GM21576 (cell line): ENCODE results near the gene TSPAN14.

Experiments used
- ATAC-seq: cut with Tn5 transposase; IDR thresholded peaks from one replicate; pipeline ENCODE4 v1.9.1; 2021; ENCODE audit warnings: mild to moderate bottlenecking, moderate library complexity; ENCODE audit not compliant: unreplicated experiment

The TSPAN14 gene

DNA sequence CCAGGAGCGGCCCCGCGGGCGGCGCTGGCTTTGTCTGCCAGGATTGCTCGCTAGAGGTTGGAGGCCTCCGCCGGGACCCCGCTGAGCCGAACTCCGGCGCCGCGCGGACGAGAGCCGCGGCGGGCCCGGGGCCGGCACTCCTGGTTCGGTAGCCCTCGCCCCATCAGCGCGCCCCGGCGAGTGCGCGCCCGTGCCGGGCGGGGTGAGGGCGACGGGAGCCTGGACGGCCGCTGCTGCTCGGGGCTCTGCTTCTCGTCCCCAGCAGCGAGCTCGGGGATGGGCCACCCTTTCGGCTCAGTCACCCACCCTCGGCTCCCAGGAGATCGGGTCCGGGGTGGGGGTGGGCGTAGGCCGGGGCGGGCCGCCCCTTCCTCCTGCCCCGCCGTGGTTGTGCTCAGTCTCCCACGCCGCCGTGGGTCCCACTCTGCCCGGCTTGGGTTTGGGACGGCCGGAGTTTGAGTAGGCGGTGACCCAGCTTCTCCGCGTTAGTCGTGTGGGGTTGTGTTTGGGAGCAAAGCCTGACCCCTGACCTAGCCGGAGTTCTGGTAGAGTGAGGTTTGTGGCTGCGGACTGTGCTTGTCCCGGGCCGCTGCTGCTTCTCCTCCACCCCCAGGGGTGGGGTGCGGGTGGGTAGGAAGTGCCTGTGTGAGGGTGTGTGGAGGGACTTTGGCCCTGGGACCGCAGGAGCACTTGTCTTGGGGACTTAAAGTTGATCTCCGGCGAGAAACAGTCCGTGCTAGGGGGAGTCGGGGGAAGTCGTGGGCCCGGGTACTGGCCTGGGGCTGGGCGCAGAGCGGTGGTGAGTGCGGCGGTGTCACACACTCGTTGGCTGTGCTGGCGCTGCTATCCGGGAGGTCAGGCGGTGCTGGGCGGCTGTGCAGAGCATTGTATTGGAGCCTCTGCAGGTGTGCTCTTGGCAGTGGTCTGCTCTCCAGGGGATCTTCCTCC is 677 bp downstream of the TSPAN14 start:
- peak; percentile 15 for ATAC-seq

DNA sequence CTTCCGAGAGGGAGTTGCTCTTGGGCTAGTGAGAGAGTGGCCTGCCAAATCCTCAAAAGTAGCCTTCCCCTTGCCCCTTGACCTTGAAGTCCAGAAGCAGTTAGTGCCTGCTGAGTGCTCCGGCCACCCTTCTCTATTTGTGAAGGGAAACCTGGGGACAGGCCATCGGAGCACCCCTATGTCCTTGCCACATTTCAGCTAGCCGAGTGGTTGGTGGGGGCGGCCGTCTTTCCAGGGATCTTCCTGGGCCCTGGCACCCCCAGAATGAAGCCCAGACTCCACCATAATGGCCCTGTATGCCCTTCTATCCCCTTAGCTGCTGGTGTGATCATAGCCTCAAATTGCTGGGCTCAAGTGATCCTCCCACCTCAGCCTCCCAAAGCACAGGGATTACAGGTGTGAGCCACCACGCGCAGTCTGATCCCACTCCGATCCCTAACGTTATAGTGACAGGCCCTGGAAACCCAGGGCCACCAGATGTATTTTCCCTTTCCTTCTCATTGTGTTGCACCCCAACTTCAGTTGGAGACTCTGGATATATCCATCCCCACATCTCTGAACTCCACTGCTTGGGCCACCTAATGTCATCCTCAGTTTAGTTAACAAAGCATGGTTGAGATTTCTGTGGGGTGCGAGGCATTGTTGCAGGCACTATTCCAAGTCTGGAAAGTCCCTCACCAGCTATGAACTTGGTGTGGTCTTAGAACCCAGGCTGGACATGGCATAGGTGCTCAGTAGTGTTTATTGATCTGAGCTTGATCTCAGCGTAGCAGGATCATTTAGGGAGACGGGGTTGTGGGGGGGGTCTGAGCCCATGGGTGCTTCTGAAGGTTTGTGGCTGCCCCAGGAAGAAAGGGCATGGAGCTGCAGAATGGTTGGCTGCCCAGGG is 1.6 kb downstream of the TSPAN14 start:
- no peak for ATAC-seq

DNA sequence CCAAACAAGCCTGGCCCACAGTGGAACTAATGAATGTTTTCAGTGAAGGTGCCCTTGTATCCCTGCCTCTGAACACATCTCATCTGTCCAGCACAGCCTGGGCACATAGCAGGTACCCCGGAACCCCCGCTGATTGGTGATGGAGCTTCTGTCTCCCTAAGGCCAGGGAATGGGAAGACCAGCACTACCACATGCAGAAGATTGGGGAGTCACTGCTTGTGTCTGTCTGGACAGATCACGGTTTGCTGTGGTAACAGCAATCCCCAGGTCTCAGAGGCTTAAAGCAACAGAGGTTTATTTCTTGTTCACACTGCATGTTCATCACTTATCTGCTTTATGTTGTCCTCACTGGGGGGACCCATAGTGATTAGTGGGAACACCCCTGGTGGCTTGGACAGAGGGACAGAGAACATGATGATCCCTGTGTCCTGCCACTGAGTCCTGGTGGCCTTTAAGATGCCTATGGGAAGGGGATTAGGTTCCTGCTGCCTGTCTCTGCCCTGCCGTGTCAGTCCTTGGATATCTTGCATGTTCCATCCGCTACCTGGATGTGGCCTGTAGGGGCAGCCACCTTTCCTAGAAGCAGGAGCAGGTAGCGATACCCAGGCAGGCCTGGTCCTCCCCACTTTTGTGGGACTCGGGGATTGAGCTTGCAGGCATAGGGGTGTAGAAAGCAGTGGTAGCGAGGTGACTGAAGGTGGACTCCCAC is 3.6 kb downstream of the TSPAN14 start:
- no peak for ATAC-seq

DNA sequence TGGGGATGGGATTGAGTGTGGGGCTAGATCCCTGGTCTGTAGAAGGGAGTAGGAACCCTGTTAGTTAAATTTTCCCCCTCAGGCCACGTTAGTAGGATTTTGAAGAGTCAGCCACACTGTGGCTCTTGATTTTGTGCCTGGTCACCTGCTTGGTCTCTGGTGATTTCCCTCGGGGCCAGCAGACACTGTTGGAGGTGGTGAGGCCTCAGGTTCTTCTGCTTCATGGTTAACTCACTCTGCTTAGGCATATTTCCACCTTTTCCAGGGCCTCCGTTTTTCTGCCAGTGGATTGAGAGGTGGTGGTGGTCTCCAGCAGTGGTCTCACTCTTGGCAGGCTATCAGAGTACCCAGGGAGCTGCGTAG is 4.1 kb downstream of the TSPAN14 start:
- ATAC-seq, result no peak

DNA sequence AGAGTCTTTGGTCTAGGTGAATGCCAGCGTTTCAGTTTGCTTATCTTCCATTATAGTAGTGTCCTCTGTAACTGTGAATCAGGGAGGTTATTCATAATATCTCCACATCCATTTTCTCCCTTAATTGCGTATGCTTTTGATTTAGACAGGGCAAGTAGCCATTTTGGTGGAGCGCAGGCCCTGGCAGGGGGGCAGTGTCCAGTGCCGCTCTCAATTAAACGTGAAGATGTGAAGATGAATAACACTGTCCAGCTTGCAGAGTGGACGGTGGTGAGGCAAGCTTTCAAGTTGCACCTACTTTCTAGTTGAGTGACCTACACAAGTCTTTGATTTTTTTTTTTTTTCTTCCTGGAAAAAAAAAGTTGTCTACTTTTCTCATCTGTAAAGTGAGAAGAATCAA is 4.5 kb downstream of the TSPAN14 start:
- ATAC-seq, result no peak

DNA sequence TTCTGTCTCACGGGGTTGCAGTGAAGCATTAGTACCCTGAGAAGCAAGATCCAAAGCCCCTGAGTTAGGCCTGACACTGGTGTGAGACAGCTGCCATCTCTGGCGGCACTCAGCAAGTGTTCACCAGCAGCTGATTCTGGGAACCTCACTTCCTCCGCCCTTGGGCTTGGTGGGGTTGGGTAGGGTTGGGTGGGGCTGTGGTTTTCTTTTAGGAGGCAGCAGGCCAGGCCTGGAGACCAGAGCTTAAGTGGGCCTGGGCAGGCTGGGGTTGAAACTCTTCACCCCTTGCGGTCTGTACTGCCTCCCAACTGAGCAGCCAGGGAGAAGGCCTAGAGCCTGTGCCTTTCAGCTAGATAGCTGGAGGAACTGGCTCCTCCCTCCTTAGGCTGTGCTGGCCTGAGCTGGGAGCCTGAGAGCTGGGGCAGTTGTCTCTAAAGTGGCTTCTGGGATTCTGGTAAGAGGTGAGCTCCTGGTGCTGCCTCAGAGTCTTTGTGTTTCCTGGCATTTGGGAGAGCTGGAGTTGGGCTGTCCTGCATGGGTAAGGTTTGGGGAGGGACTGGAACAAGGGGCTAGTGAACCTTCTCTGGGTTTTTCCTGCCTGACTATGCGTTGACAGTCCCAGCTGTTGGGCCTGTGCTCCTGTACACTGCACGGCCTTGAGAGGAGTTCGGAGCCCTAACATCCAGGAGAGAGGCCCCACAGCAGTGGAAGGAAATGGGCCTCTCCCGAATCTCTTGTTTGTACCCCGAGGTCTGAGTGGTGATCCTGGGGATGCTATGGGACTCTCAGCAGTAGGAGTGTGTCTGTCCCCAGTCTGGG is 5.1 kb downstream of the TSPAN14 start:
- ATAC-seq, result peak; percentile 49

DNA sequence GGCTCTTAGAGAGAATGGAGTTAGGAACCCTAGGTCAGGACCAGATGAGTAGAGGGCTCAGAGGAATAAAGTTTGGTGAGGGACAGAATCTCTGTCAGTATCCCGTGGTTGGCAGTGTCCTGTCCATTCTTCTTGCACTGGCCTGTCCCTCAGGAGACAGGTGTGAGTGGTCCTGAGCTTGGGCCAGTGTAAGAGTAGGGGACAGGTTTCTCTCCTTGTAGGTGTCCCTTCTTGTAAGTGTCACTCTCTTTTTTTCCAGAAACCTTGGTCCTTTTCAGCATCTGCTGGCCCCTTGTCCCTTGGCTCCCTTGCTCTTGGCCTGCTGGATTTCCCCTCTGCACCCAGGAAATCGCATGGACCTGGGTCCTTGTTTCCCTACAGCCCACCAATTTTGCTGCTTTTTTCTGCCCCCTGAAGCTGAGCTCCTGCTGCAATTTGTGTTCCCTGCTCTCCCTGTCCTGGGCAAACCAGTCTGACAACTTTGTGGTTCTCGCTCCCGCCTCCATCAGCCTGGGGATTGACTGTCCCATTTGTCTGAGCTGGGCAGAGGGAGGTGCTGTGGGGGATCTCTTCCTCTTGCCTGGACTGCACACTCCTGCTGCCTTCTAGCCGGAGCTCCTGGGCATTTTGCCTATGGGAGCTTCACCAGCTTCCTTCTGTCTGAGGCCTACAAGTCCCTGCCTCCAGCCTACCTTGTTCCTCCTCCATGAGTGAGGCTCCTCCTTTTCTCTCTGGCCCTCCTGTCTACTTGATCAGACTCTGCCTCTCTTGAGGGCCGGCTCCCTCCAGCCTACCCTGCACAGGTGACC is 6.5 kb downstream of the TSPAN14 start:
- no peak for ATAC-seq

DNA sequence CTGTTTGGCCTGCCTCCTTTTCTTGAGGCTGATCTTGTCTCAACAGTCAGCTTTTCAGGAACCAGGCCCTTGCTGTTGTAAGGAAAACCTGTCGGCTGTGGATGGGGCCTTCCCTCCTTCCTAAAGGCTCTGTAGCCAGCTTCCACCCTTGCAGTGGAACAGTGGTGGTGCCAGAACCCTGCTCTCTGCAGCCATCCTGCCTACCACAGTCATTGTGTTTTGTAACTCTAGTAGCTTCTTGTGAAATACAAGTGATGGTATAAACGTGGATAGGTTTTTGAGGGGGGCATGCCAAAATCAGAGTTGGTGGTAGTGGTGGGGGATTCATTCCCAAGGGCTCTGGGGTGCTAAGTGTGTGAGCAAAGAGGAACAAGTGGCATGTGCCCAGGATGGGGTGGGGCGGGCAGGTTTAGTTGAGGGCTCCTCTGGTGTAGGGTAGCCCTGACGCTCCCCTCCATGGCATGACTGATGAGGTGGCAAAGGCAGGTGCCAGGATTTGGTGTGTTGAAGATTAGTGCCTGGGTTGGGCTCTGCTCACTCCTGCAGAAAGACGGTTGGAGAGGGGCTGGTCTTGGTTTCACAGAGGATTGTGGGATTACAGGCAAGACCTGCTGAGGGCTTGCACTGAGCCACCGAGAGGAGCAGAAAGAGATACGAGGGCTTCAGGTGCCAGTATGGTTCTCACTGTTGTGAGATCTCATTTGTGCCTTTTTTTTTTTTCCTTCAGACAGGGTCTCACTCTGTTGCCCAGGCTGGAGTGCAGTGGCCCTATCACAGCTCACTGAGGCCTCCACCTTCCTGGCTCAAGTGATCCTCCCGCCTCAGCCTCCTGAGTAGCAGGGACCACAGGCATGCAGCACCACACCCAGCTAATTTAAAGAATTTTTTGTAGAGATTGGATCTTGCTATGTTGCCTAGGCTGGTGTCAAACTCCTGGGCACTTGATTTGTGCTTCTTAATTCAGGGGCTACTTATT is 7.4 kb downstream of the TSPAN14 start:
- no peak for ATAC-seq

DNA sequence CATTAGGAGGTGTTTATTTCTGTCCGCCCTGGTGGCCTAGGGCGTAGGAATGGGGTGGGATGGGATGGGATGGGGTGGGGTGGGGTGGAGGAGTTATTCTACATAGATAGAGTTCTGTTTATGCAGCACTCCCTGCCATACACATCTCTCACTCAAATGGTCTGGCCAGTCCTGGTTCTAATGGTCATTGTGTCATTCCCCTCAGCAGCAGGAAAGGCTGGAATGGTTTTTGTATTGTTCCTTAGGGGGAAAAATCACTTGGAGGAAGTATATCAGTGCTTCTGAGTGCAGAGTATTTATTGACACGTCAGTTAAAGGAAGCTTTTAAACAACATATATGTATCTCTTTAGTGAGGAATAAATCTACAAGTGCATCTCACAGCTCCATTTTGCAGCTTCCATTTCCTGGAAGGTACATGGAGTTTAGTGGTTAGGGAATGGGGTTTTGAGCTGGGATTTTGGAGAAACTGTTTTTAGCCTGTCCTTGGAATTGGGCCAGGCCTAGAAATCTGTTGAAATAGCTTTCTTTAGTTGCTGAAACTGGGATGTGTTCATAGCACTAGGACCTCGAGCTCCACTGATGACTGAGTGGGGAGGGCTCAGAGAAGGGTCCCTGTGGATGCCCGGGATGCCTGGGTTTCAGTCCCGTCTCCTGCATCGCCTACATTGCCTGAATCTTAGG is 8.3 kb downstream of the TSPAN14 start:
- ATAC-seq, result no peak

DNA sequence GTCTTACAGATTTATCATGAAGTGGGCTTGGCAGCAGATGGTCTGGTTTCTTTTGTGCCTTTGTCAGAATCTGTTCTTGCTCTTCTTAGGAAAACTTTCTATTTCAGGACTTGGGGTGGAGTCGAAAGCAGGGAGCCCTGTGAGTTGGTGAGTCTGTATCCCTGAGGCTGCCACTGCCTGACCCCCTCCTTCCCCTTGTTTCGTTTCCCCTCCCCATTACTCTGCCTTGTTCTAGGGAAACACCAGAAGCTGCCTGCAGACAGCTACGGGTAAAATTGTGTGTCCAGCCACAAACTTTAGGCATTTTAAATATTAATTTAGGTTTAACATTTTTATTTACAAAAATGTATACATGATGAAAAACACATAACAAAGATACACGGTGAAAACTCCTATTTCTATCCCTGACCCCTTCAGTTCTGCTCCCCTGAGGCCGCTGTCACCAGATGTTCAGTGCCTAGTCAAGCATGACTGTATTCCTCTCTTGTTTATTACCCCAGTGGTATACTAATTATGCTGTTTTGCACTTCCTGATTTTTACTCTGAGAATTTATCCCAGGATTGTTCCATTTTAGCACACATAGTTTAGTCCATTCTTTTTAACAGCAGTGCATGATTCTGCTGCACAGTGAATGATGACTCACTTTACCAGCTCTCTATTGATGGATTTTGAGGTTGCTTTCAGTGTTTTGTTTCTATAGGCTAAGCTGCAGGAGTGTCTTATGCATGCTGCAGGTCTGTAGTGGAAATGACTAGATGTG is 9.1 kb downstream of the TSPAN14 start:
- peak; percentile 29 for ATAC-seq

DNA sequence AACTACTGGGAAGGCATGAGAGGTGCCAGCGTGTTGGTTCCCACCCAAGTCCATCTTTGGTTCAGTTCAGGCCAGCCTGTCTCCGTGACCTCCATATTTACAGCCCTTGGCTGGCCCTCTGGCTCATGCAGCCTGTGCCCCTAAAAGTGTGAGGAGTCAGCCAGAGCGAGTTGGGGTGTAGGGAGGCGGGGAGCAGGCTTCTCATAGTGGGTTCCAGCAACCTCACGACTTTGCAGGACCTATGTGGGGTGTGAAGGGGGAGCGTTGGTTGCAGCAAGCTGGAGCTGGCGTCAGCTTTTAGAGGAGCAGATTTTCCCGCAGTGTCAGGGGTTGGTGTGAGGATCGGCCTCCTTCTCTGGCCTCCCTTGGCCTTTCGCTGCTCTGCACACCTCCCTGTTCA is 9.8 kb downstream of the TSPAN14 start:
- no peak for ATAC-seq

DNA sequence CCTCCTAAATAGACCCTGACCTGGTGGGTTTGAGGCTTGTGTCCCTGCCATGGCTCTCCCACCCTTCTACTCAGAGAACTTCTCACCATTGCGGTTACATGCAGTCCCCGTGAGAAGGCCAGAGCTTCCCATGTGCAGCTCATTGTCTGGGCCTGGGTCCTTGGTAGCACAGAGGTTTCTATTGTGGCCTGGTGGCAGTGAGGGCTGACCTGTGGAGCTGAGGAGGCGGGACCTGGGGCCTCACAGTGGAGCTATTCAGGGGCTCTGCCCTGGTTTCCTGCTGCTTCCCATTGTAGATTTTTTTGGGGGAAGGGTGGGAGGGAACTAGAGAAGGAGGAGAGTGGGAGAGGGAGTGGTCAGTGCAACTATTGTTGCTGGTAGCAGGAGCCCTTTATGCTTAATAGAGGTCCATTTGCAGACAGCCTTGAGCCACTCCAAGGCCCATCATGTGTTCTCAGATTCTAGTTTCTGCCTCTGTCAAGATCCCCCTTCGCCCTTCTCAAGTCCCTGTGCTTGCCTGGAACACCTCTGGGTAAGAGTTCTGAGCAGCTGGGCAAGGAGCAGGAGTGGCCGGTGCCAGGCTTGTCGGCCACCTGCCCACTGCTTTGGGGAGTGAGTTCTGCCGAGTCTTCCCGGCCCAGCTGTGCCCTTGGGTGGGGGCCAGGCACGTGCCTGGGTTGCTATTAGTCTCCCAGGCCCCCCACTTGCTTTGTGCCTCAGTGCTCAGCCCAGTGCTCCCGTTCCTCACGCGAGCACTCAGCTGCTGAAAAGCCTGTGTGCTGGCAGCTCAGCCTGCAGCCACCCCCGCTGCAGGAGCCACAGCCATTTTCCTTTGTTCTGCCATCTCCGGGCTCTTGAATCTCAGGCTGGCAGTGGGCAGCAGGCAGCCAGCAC is 10.7 kb downstream of the TSPAN14 start:
- ATAC-seq, result no peak

DNA sequence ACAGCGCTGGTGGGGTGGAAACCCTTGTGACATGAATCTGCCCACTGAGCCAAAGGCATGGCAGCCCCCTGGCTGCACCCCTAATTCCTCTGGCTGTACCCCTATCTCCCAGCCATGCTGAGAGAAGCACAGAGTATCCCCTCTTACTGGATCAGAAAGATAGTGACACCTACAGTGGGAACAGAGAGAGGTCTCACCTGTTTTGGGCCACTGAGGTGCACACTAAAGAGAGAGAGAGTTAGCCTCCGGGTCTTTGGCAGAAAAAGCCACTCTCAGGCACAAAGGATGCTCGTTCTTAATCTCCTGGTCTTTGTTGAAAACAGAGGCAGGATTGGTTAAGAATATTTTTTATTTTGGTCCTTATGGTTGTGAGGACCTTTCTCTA is 11.3 kb downstream of the TSPAN14 start:
- ATAC-seq, result peak; percentile 2

DNA sequence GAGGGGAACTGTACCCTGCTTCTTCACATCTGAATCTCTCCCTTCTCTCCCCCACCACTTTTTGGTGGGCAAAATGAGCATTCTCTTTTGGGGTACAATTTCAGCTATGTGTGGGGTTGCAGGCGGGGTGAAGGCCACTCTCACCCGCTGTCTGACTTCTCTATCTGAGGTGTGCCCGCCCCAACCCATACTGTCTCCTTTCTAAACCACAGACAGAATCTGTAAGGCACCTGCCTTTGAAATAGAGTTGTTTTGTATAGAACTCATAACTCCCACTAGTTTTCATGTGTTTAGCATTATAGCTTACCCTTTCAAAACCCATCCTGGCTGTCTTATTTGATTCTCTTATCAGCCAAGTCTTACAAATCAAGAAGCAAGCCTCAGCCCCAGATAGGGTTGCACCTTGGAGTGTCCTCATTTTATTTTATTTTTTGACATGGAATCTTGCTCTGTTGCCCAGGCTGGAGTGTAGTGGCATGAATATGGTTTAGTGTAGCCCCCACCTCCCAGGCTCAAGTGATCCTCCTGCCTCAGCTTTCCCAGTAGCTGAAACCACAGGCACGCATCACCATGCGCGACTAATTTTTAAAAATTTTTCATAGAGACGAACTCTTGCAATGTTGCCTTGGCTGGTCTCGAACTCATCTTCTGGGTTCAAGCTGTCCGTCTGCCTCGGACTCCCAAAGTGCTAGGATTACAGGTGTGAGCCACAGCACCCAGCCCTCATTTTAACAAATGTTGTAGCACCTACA is 11.9 kb downstream of the TSPAN14 start:
- peak; percentile 32 for ATAC-seq

DNA sequence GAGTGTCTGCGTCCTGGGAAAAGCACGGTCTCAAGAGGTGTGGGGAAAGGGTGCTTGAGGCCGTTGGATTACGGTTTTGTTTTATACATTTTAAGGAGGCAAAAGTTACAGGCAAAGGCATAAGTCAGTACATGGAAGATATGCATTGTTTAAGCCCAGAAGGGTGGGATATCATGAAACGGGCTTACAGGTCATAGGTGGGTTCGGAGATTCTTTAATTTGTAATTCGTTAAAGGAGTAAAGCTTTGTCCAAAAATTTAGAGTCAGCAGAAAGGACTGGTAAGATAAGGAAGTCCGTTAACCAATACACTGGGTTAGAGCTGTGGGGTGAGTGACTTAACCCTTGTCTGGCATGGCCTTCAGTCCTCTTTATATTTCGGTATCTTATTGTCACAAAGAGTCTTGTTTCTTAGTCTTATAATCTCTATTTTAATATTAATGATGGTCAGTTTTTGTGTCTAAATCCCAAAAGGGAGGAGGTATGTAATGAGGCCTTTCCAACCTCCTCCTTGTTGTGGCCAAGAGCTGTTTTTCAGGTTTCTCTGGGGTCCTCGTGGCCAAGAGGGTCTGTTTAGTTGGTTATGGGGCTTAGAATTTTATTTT is 12.7 kb downstream of the TSPAN14 start:
- ATAC-seq, result no peak
